DMS53 (cell line): ENCODE measurements around the gene MYO3A.
"Not testable (repeated sequence)": the region's sequence is repeated elsewhere in the genome, so short reads cannot be mapped to it uniquely, and the experiment has no call there.

ENCODE experiments used
- DNase-seq: peaks from one replicate; lab custom pipeline; 2025; lab: John Stamatoyannopoulos, UW

MYO3A gene

DNA sequence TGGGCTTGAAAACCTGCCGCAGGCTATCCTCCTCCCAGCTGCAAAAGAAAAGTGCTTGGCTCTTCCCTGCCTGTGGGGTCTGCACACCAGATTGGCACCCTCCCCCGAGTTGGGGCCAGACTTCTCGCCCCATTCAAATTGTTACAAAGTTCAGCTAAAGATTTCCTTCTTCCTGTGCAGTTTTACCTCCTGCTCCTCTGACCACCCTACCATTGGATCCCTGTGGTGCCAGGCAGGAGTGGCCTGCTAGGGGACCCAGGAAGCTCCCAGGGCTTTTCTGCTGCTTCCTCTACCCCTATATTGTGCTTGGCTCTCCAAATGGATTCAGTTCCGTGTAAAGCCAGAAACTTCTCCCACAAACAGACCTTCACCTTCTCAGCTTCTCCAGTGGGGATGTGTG lies 147.4 kb downstream of the MYO3A start:
- DNase-seq, result no peak

DNA sequence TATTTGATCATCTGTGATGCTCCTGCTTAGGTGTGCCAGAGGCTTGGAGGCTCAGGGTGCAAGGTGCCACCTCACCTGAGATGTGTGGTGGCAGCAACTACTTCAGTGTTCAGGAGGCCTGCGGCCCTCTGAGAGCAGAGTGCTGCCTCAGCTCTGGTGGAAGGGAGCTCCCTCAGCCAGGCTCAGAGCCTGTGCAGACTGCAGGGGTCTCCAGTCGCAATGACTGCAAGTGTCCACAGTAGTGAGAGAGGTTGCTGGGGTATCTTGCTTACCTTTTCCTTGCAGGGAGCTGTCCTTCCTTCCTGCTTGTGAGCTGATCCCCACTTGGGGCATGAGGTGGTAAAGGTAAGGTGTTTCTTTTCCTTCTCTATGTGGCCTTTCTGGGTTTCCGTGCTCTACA lies 151.5 kb downstream of the MYO3A start:
- DNase-seq, result no peak

DNA sequence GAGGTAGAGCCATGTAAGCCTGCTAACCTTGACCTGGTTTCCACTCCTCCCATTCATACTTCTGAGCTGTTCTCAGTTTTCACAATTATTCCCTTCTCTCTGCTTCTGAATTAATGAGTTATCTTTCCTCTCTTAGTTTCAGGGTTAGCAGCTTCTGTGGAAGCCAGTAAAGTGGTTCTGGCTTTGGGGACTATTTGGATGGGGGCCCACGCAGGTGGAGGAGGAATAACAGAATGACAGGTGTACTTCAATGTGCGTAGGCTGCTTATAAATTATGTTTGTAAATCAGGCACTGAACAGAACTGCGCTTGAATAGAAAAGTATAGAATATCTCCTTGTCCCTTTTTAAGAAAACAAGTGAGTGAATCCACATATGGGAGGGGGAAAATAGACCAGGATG lies 153.6 kb downstream of the MYO3A start:
- DNase-seq, result no peak

DNA sequence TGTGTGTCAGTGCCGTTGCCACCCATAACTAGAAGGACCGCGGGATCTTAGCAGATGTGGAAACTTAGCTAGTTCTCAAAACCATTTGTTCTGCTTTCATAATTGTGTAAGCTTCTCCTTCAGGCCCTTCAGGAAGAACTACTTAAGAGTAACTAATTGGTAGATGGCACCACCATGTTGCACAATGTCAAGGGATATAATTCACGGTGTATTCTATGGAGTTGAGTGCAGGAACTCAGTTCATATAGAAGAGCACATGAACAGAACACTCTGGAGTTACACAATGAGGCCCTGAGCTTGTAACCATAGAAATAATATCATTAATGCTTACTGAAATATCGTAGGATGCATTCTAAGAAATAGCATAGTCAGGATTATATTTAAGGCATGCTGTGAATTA lies 156.0 kb downstream of the MYO3A start:
- no peak for DNase-seq

GRCh38 chr10:26090762-26091161 lies 156.7 kb downstream of the MYO3A start:
- no peak for DNase-seq

DNA sequence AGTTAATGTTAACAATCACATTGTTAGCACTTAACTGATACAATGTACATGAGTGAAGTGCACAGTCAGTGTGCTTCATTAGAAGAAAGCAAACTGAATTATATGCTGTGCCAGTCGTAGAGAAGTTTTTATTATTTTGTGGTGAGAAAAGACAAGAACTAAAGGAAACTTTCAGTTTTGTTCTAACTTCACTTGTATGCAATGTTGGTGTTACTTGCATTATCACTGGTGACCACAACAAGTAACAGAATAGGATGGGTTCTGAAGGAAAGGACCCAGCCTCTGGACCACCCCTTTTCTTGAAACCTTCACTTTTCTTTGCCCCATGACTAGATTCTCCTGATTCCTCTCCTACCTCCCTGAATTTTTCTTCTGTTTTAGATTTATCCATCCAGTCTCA lies 159.2 kb downstream of the MYO3A start:
- no peak for DNase-seq

DNA sequence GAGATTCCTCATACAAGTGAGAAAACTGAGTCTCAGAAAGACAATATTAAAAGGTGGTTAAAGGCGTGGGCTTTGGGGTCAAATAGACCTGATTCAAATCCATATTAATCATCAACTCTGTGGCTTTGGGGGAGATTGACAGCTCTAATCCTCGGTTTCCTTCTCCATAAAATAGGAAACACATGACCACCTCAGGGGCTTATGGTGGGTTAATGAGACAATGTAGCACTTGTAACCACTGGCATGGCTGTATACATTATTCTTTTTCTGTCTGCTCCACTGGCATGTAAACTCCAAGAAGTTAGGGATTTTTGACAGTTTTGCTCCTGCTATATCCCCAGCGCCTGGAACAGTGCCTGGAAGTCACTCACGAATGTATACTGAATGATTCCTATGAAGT lies 161.8 kb downstream of the MYO3A start:
- no peak for DNase-seq

- DNase-seq, result not testable (repeated sequence)
Observed at GRCh38 chr10:26097549-26097948, 163.5 kb downstream of the MYO3A start.

GRCh38 chr10:26112532-26112931 lies 178.5 kb downstream of the MYO3A start:
- no peak for DNase-seq

GRCh38 chr10:26138613-26139012 lies 204.6 kb downstream of the MYO3A start:
- no peak for DNase-seq

DNA sequence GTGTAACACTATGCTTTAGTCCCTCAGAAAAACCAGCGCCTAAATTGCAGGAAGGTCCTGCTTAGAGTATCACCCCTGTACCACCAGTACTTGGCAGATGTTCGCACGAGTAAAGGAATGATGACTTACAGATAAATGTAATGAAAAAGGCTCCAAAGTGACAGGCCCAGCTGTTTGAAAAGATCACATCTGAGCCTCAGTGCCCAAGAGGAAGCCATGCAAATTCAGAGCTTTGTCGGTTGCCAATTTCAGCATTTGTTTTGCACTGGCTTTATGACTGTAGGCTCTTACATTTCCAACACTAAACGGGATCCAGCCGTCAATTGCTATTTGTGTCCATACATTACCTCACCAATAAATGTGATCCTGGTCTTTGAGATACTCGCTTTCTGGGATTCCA lies 222.0 kb downstream of the MYO3A start:
- DNase-seq, result no peak

GRCh38 chr10:26157734-26158133 lies 223.7 kb downstream of the MYO3A start:
- no peak for DNase-seq

DNA sequence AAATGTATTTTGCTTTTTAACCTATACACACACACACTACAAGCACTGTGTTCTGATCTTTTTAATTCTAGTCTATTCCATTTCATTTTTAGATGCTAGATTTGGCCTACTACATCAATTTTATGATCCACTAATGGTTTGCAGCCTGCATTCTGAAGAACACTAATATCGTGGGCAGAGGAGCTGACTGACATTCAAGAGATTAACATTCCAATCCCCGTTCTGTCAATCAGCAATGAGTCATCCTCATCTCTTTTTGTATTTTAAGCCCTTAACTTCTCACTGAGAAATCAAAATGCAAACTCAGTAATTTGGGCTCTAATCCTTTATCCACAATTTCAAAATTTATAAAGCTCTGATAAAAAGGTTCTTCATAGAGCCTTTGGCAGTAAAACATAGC lies 235.4 kb downstream of the MYO3A start:
- no peak for DNase-seq

DNA sequence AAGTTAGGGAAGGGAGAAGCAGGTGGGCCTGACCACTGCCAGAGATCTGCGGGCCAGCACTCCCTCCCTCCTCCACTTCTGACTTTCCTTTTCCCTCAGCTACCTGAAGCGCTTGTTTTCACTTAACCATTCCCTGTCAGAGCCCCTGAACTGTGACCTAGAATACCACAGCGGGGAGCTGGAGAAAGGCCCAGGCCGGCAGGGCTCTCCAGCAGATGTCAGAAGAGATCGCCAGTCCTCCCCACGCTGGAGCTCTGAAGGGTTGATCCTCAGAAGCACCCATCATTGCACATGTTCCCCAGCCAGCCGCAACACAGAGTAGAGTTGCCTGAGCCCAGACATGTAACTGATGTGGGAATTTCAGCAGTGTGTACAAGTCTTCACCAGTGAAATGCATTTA lies 238.1 kb downstream of the MYO3A start:
- DNase-seq, result no peak

DNA sequence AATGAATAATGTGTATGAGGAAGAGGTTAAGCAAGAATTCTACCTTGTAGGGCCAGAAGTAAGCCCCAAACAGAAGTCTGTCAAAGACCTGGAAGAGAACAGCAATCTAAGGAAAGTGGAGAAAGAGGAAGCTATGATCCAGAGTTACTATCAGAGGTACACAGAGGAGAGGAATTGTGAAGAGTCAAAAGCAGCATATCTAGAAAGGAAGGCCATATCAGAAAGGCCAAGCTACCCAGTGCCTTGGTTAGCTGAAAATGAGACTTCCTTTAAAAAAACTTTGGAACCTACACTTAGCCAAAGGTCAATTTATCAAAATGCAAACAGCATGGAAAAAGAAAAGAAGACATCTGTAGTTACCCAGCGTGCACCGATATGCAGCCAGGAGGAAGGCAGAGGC lies 239.8 kb downstream of the MYO3A start:
- no peak for DNase-seq

DNA sequence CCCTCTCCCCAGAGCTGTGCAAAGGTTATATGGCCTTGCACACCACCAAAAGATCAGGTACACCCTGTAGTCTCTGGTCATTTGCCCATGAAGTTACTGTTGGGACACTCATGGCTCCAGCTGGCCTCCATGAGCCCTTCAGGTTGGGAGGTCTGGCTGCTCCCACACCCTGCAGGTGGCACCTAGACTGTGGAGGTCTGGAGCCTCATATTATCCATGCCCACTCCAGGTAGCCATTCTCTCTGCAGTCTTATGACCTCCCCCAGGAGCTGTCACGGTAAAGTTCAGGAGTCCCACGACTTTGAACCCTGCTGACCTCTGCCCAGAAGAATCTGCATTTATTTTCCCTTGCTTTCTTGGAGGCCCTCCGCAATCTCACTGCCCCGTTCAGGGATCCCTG lies 243.3 kb downstream of the MYO3A start:
- no peak for DNase-seq

GRCh38 chr10:26194275-26194674 lies 260.2 kb downstream of the MYO3A start:
- no peak for DNase-seq

DNA sequence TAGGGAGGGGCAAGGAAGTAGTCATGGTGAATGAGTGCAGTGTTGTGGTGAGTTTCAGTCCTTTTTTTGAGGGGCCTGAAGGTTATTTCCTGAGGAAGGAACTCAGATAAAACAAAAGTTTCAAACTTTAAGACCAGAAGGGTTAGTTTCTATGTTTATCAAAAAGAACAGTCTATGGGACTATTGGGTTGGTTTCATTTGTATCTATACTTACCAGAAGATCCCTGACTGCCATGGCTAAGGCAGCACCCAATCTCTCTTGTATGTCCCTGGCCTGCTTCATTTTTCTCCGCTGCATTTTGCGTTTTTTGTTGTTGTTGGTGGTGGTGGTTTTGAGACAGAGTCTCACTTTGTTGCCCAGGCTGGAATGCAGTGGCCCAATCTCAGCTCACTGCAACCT lies 263.2 kb downstream of the MYO3A start:
- no peak for DNase-seq

DNA sequence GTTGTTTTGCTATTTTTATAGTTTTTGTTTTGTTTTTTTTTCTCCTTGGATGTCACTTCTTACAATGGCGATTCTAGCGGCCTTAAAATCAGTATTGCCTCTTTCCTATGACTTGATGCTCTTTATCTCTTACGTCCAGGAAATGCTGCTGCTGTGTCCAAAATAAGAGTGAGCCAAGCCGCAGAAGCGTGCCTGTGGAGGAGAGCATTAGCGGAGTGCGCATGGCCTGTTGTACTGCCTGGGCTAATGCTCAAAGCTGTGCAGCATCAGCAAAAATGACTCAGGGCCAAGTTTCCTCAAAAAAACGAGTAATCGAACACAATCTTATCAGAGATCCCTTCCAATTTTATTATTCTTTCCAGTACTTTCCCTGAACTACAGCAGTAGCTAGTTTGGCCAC lies 264.1 kb downstream of the MYO3A start:
- DNase-seq, result no peak

GRCh38 chr10:26199841-26200240 lies 265.8 kb downstream of the MYO3A start:
- DNase-seq, result no peak

- DNase-seq, result no peak
Observed at GRCh38 chr10:26205223-26205622, 271.2 kb downstream of the MYO3A start.

DNA sequence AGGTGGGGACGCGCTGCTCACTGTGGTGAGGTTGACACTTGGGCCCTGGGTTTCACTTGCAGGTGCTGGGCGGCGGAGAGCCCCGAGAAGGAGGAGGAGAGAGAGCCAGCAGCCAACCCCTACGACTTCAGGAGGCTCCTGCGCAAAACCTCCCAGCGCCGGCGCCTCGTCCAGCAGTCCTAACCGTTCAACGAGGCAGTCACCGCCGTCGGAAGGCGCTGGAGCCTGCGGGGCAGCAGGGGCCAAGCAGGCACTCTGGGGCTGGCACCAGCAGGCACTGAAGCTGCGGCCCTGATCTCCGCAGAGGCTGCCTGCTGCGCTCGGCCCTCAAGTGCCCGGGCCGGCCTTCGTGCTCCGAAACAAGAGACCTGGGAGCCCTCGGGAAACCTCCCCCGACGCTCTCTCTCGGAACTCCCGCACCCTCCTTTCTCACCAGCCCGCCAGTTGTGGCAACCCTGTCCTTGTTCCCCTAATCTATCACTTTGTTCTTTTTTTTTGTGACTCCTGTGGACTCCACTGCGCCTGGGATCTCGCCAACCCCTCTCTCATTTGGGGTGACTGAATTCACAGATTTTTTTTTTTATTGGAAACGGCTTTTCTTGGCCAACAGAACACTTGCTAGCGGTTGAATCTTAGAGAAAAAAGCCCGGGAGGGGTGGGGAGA lies 277.9 kb downstream of the MYO3A start:
- no peak for DNase-seq

GRCh38 chr10:26212511-26212910 lies 278.5 kb downstream of the MYO3A start:
- DNase-seq, result no peak

- no peak for DNase-seq
Observed at GRCh38 chr10:26213157-26213800, 279.2 kb downstream of the MYO3A start.
